HepG2 (cell line): ENCODE data around the gene IRX3. TPM values are rescaled to one million over a fixed set of nuclear protein-coding genes. Genes with fewer than 3 reads are reported as not detected.
A peak's percentile ranks its signal among the peaks of the same experiment; 100 is the strongest.

Source experiments
- CCAR2 ChIP-seq: fragments of 200-400 bp; formaldehyde crosslinking; optimal IDR thresholded peaks from 2 replicates; pipeline ENCODE3; 2018; ENCODE audit warnings: low read depth, mild to moderate bottlenecking, low read length, moderate library complexity
- DMAP1 ChIP-seq: IDR thresholded peaks from 2 replicates; pipeline ENCODE4 v1.6.1; 2016
- HOMEZ ChIP-seq: IDR thresholded peaks from 2 replicates; pipeline ENCODE4 v1.6.1; 2016; ENCODE audit warnings: low read depth
- MAFG ChIP-seq: sonication (generic); formaldehyde crosslinking; IDR thresholded peaks from 2 replicates; pipeline ENCODE4 v1.5.1; 2020; ENCODE audit warnings: mild to moderate bottlenecking, missing genetic modification reagents
- MTF1 ChIP-seq: sonication (generic); formaldehyde crosslinking; IDR thresholded peaks from 2 replicates; pipeline ENCODE4 v1.5.0; 2020; ENCODE audit warnings: missing genetic modification reagents
- NFE2L1 ChIP-seq: sonication (generic); formaldehyde crosslinking; IDR thresholded peaks from 2 replicates; pipeline ENCODE4 v1.4.0; 2020; ENCODE audit warnings: missing genetic modification reagents, mild to moderate bottlenecking, borderline replicate concordance
- PRDM15 ChIP-seq: sonication (generic); formaldehyde crosslinking; IDR thresholded peaks from 2 replicates; pipeline ENCODE4 v1.4.0; 2020; ENCODE audit warnings: missing genetic modification reagents
- PRDM4 ChIP-seq: sonication (generic); formaldehyde crosslinking; IDR thresholded peaks from 2 replicates; pipeline ENCODE4 v1.9.0; 2021; ENCODE audit warnings: missing genetic modification reagents, borderline replicate concordance
- RXRA ChIP-seq: sonication (generic); formaldehyde crosslinking; IDR thresholded peaks from 2 replicates; pipeline ENCODE4 v1.5.1; 2020; ENCODE audit warnings: missing genetic modification reagents
- ZBTB3 ChIP-seq: sonication (generic); formaldehyde crosslinking; IDR thresholded peaks from 2 replicates; pipeline ENCODE4 v1.4.0; 2020; ENCODE audit warnings: low read depth, mild to moderate bottlenecking, moderate library complexity, missing genetic modification reagents, borderline replicate concordance
- ZFP36L1 ChIP-seq: sonication (generic); formaldehyde crosslinking; IDR thresholded peaks from 2 replicates; pipeline ENCODE4 v1.8.0; 2022; ENCODE audit warnings: mild to moderate bottlenecking, missing genetic modification reagents, moderate library complexity
- ZFP90 ChIP-seq: sonication (generic); formaldehyde crosslinking; IDR thresholded peaks from 2 replicates; pipeline ENCODE4 v1.8.0; 2022; ENCODE audit warnings: missing genetic modification reagents, mild to moderate bottlenecking, inconsistent platforms, borderline replicate concordance
- ZNF34 ChIP-seq: sonication (generic); formaldehyde crosslinking; IDR thresholded peaks from 2 replicates; pipeline ENCODE4 v1.4.0; 2020; ENCODE audit warnings: mild to moderate bottlenecking, missing genetic modification reagents, borderline replicate concordance
- ZNF383 ChIP-seq: sonication (generic); formaldehyde crosslinking; IDR thresholded peaks from 2 replicates; pipeline ENCODE4 v1.4.0; 2020; ENCODE audit warnings: missing genetic modification reagents, mild to moderate bottlenecking, borderline replicate concordance
- ZNF468 ChIP-seq: sonication (generic); formaldehyde crosslinking; IDR thresholded peaks from 2 replicates; pipeline ENCODE4 v1.8.0; 2022; ENCODE audit warnings: mild to moderate bottlenecking, moderate library complexity, missing genetic modification reagents
- ZNF597 ChIP-seq: sonication (generic); formaldehyde crosslinking; IDR thresholded peaks from 2 replicates; pipeline ENCODE4 v1.5.0; 2020; ENCODE audit warnings: missing genetic modification reagents
- ZNF619 ChIP-seq: sonication (generic); formaldehyde crosslinking; IDR thresholded peaks from 2 replicates; pipeline ENCODE4 v1.4.0; 2020; ENCODE audit warnings: mild to moderate bottlenecking, missing genetic modification reagents
- ZNF652 ChIP-seq: IDR thresholded peaks from 2 replicates; pipeline ENCODE4 v1.6.1; 2016; ENCODE audit warnings: low read depth, borderline replicate concordance
- ZSCAN25 ChIP-seq: sonication (generic); formaldehyde crosslinking; IDR thresholded peaks from 2 replicates; pipeline ENCODE4 v1.8.0; 2022; ENCODE audit warnings: mild to moderate bottlenecking, missing genetic modification reagents
- polyA plus RNA-seq, 8 experiments: library from polyadenylated mRNA; depleted of rRNA in 3 of 8; stranded (reverse) in 7 of 8; unstranded in 1 of 8; fragments of >200 nt; fragmentation: Illumina TruSeq in 4 of 8; extraction: Trizol in 4 of 8; gene quantifications; 2 replicates each; pipeline versions ENCODE4 v1.2.1 to v1.2.3, GENCODE V29; 2011 to 2016; ENCODE audit warnings: low read depth in 4 of 8, missing spikeins in 1 of 8, mixed read lengths in 1 of 8; ENCODE audit not compliant: insufficient read depth in 1 of 8
- total RNA-seq, 5 experiments: library from RNA; depleted of rRNA; stranded (reverse); fragments of >200 nt; fragmentation: Illumina TruSeq; extraction: Trizol; gene quantifications; 2 replicates each; pipeline ENCODE4 v1.2.3, GENCODE V29; 2016; ENCODE audit warnings: low read depth in 1 of 5
- TF ChIP-seq, protein P1 (sequence below): sonication (generic); formaldehyde crosslinking; IDR thresholded peaks from 2 replicates; pipeline ENCODE4 v1.8.1; 2023; ENCODE audit warnings: mild to moderate bottlenecking, missing genetic modification reagents

The IRX3 gene
- total and polyA plus RNA-seq, 2 of the 13 experiments (the other 11 are each of a cell fraction or from before 2014, with no cell fraction given), result 9.2 to 16.4 TPM

DNA sequence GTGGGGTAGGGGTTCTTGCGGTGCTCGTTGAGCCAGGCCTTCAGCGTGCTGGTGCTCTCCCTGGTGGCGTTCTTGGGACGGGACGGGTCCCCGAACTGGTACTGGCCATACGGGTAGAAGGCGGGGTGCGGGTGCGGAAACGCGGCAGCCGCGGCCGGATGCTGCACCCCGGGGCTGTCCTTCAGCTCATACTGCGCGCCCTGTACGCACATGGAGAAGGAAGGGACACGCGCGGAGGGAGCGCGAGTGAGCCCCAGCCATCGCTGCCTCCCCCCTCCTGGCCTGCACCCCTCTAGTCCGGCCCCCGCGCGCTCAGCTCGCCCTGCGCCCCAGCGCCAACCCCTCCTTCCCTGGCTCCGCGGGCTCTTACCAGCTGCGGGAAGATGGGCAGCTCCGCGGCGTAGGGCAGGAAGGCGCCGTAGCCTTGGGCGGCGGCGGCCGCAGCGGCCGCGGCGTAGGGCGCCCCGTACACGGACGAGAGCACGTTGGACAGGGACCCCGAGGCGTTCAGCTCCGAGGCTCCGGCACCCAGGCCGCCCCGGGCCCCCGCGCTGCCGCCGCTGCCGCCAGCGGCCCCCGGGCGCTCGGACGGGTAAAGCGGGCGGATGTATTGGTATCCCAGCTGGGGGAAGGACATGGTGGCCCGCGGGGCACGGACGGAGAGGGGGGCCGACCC is 1.0 kb downstream of the IRX3 start (continued):
- TF ChIP-seq ZSCAN25 (CRISPR knock-in tag) (no peak), RXRA (CRISPR knock-in tag) (no peak; the same call in 1 of the 2 replicates), ZNF383 (no peak), ZNF619 (CRISPR knock-in tag) (no peak), MAFG (CRISPR knock-in tag) (no peak), ZNF597 (peak; percentile 74; the same call in 1 of the 2 replicates), ZFP36L1 (CRISPR knock-in tag) (no peak; the same call in 1 of the 2 replicates), DMAP1 (no peak), ZNF652 (CRISPR knock-in tag) (no peak), CCAR2 (no peak), MTF1 (no peak), PRDM15 (CRISPR knock-in tag) (no peak), ZNF34 (CRISPR knock-in tag) (no peak), ZNF468 (CRISPR knock-in tag) (no peak), ZFP90 (peak; percentile 61; the same call in 1 of the 2 replicates), HOMEZ (CRISPR knock-in tag) (no peak), ZBTB3 (CRISPR knock-in tag) (0 out of 2 replicates have a peak, but pooled peaks have one; percentile 40), NFE2L1 (CRISPR knock-in tag) (no peak), PRDM4 (CRISPR knock-in tag) (no peak)
- TF ChIP-seq, protein P1, sequence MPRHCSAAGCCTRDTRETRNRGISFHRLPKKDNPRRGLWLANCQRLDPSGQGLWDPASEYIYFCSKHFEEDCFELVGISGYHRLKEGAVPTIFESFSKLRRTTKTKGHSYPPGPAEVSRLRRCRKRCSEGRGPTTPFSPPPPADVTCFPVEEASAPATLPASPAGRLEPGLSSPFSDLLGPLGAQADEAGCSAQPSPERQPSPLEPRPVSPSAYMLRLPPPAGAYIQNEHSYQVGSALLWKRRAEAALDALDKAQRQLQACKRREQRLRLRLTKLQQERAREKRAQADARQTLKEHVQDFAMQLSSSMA (CRISPR knock-in tag), result no peak
